ENCODE results near the gene SNTB2. TPM values are rescaled to one million over a fixed set of nuclear protein-coding genes. Genes with fewer than 3 reads are reported as not detected.

SNTB2 gene
- total and polyA plus RNA-seq, 2 of the 13 experiments (the other 11 are each of a cell fraction or from before 2014, with no cell fraction given) = 11.5 to 19.2 TPM

DNA sequence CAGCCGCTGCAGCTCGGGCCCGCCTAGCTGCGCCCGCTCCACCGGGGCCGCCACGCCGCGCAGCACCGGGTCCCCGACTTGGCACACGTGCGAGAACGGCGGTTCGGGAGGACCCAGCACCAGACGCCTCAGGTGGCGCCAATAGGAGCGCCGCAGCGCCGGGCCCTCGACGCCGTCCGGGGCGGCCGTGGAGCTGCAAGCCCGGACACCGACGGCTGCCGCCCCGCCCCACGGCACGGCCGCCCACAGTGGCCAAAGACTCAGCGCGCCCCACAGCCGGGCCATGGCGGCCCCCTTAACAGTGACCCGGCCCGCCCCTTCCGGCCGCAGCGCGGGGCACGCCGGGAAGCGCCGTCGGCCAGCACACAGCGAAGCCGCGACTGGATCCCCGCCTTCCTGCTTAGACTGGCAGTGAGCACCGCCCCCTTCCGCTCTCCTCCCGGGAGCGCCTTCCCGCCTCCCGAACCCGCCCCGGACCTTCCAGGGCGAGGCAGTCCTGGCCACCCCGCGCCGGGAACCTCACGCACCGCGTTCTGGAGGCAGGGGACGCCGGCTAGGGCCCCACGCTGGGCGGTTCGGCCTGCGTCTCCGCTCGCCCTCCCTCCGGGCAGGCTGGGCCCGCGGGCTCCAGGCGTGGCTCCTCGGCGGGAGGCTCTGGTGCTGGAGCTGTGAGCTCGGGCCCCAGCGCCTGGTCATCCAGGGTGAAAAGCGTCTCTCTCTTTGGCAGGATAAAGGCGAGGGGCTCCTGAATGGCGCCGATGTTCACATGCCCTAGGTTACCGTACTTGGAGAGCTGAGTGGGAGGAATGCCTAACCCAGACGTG lies 143.5 kb downstream of the SNTB2 start, which contains the start of gene PDF (continued):
- TF ChIP-seq ZNF674 (CRISPR knock-in tag; IDR thresholded peaks at IDR 0.05; ENCODE audit: low read depth) (peak; percentile 87; the same call in 1 of the 2 replicates), ATF7-NPFF (CRISPR knock-in tag; IDR thresholded peaks at IDR 0.05; ENCODE audit: low read depth) (peak; percentile 93), CAMTA2 (CRISPR knock-in tag; IDR thresholded peaks at IDR 0.05; ENCODE audit: borderline replicate concordance) (peak; percentile 98), ZC3H13 (CRISPR knock-in tag; IDR thresholded peaks at IDR 0.05) (peak; percentile 97), HHEX (CRISPR knock-in tag; IDR thresholded peaks at IDR 0.05) (no peak), ZFY (CRISPR knock-in tag; IDR thresholded peaks at IDR 0.05) (peak; percentile 92), NFRKB (IDR thresholded peaks at IDR 0.05) (no peak), KDM3A (CRISPR knock-in tag; IDR thresholded peaks at IDR 0.05; ENCODE audit: low read depth) (0 out of 2 replicates have a peak, but pooled peaks have one; percentile 55), SMAD3 (CRISPR knock-in tag; IDR thresholded peaks at IDR 0.05) (0 out of 2 replicates have a peak, but pooled peaks have one; percentile 35), BRCA1 (CRISPR knock-in tag; IDR thresholded peaks at IDR 0.05) (0 out of 2 replicates have a peak, but pooled peaks have one; percentile 79), ARNT2 (CRISPR knock-in tag; IDR thresholded peaks at IDR 0.05; ENCODE audit: low read depth) (peak; percentile 91), POLR2AphosphoS5 (IDR thresholded peaks at IDR 0.05; ENCODE audit: low read depth, low read length) (peak; percentile 93), PAX8 (CRISPR knock-in tag; IDR thresholded peaks at IDR 0.05; ENCODE audit: borderline replicate concordance) (no peak), NR2F6 (IDR thresholded peaks at IDR 0.05) (no peak), NR2F6 (CRISPR knock-in tag; IDR thresholded peaks at IDR 0.05) (peak; percentile 80; the same call in 1 of the 2 replicates), STAT5B (CRISPR knock-in tag; IDR thresholded peaks at IDR 0.05) (peak; percentile 27; the same call in 1 of the 2 replicates), TCF7 (IDR thresholded peaks at IDR 0.05; ENCODE audit: low read depth) (no peak), RFX5 (IDR thresholded peaks at IDR 0.05; ENCODE audit: low read depth, low read length) (no peak), MAFK (conservative IDR thresholded peaks at IDR 0.05 in 1 of 2, IDR thresholded peaks at IDR 0.05 in 1 of 2; ENCODE audit: low read length in 2 of 2) (no peak), ZMYM3 (CRISPR knock-in tag; IDR thresholded peaks at IDR 0.05) (peak; percentile 57; the same call in 1 of the 2 replicates), TMF1 (CRISPR knock-in tag; IDR thresholded peaks at IDR 0.05; ENCODE audit: low read depth) (peak; percentile 73; the same call in 1 of the 2 replicates), ZNF879 (CRISPR knock-in tag; IDR thresholded peaks at IDR 0.05) (peak; percentile 71; the same call in 1 of the 2 replicates)
- TF ChIP-seq, protein P1, sequence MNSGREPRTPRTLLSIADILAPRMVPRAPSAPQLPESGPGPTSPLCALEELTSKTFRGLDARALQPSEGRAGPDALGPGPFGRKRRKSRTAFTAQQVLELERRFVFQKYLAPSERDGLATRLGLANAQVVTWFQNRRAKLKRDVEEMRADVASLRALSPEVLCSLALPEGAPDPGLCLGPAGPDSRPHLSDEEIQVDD (CRISPR knock-in tag; IDR thresholded peaks at IDR 0.05; ENCODE audit: borderline replicate concordance) = no peak
- TF ChIP-seq, protein P2, sequence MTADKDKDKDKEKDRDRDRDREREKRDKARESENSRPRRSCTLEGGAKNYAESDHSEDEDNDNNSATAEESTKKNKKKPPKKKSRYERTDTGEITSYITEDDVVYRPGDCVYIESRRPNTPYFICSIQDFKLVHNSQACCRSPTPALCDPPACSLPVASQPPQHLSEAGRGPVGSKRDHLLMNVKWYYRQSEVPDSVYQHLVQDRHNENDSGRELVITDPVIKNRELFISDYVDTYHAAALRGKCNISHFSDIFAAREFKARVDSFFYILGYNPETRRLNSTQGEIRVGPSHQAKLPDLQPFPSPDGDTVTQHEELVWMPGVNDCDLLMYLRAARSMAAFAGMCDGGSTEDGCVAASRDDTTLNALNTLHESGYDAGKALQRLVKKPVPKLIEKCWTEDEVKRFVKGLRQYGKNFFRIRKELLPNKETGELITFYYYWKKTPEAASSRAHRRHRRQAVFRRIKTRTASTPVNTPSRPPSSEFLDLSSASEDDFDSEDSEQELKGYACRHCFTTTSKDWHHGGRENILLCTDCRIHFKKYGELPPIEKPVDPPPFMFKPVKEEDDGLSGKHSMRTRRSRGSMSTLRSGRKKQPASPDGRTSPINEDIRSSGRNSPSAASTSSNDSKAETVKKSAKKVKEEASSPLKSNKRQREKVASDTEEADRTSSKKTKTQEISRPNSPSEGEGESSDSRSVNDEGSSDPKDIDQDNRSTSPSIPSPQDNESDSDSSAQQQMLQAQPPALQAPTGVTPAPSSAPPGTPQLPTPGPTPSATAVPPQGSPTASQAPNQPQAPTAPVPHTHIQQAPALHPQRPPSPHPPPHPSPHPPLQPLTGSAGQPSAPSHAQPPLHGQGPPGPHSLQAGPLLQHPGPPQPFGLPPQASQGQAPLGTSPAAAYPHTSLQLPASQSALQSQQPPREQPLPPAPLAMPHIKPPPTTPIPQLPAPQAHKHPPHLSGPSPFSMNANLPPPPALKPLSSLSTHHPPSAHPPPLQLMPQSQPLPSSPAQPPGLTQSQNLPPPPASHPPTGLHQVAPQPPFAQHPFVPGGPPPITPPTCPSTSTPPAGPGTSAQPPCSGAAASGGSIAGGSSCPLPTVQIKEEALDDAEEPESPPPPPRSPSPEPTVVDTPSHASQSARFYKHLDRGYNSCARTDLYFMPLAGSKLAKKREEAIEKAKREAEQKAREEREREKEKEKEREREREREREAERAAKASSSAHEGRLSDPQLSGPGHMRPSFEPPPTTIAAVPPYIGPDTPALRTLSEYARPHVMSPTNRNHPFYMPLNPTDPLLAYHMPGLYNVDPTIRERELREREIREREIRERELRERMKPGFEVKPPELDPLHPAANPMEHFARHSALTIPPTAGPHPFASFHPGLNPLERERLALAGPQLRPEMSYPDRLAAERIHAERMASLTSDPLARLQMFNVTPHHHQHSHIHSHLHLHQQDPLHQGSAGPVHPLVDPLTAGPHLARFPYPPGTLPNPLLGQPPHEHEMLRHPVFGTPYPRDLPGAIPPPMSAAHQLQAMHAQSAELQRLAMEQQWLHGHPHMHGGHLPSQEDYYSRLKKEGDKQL (CRISPR knock-in tag; IDR thresholded peaks at IDR 0.05; ENCODE audit: low read depth) = peak; percentile 20; the same call in 1 of the 2 replicates
- TF ChIP-seq, protein P3, sequence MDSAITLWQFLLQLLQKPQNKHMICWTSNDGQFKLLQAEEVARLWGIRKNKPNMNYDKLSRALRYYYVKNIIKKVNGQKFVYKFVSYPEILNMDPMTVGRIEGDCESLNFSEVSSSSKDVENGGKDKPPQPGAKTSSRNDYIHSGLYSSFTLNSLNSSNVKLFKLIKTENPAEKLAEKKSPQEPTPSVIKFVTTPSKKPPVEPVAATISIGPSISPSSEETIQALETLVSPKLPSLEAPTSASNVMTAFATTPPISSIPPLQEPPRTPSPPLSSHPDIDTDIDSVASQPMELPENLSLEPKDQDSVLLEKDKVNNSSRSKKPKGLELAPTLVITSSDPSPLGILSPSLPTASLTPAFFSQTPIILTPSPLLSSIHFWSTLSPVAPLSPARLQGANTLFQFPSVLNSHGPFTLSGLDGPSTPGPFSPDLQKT (CRISPR knock-in tag; IDR thresholded peaks at IDR 0.05; ENCODE audit: borderline replicate concordance) = peak; percentile 81; the same call in 1 of the 2 replicates
